Bronchial epithelial cell (primary cell): ENCODE measurements around the gene ZDHHC13. TPM values are rescaled to one million over a fixed set of nuclear protein-coding genes. Genes with fewer than 3 reads are reported as not detected.

ENCODE experiments used
- DNase-seq: peaks from one replicate; pipeline ENCODE4 v3.0.0-alpha.2; 2010; ENCODE audit warnings: low read depth
- FAIRE-seq: peaks from 2 replicates; lab custom pipeline; 2011; peaks lifted over from hg19 to GRCh38; lab: Jason Lieb, UNC
- H3K27me3 ChIP-seq: 2 replicates; pipeline ENCODE4 v1.5.1; 2011; ENCODE audit warnings: low read length; ENCODE audit not compliant: control insufficient read depth, insufficient read depth
- H3K36me3 ChIP-seq: 2 replicates; pipeline ENCODE4 v1.5.1; 2011; ENCODE audit warnings: low read length; ENCODE audit not compliant: control insufficient read depth, insufficient read depth
- H3K4me3 ChIP-seq: 2 replicates; pipeline ENCODE4 v1.5.1; 2011; ENCODE audit warnings: mild to moderate bottlenecking, low read depth, low read length, control low read depth
- CTCF ChIP-seq: IDR thresholded peaks from 2 replicates; pipeline ENCODE4 v1.5.1; 2011; ENCODE audit warnings: mild to moderate bottlenecking, moderate library complexity, low read length, control low read depth, inconsistent platforms; ENCODE audit not compliant: insufficient read depth, severe bottlenecking
- total RNA-seq: library from RNA; depleted of rRNA; stranded (reverse); fragments of >200 nt; gene quantifications from 2 replicates; pipeline ENCODE4 v1.2.1, GENCODE V29; 2014

ZDHHC13 gene
- total RNA-seq, 1 donor from 2014 or later = 21.6 TPM

GRCh38 chr11:19092850-19093249 is 24.1 kb upstream of the ZDHHC13 start:
- Histone ChIP-seq H3K4me3 (no peak overlapping the region), H3K36me3 (no peaks in the 10 kb centered on the region), H3K27me3 (no peaks in the 10 kb centered on the region)
- DNase-seq (no peak), FAIRE-seq (no peak)
- TF ChIP-seq CTCF = no peak

- DNase-seq (peak; percentile 59), FAIRE-seq (no peak)
- no peak overlapping the region for H3K4me3 ChIP-seq
- no peaks in the 10 kb centered on the region for H3K36me3 ChIP-seq
- no peak for TF ChIP-seq CTCF
- no peaks in the 10 kb centered on the region for H3K27me3 ChIP-seq
These were observed 23.0 kb upstream of the ZDHHC13 start for GRCh38 chr11:19093976-19094375.

- no peaks in the 10 kb centered on the region for H3K36me3 ChIP-seq
- FAIRE-seq (no peak), DNase-seq (no peak)
- H3K27me3 ChIP-seq = no peaks in the 10 kb centered on the region
- TF ChIP-seq CTCF = no peak
- H3K4me3 ChIP-seq = no peak overlapping the region
These were observed 22.1 kb upstream of the ZDHHC13 start for GRCh38 chr11:19094859-19095258.

- no peaks in the 10 kb centered on the region for H3K36me3 ChIP-seq
- no peaks in the 10 kb centered on the region for H3K27me3 ChIP-seq
- no peak overlapping the region for H3K4me3 ChIP-seq
- no peak for TF ChIP-seq CTCF
- FAIRE-seq (no peak), DNase-seq (no peak)
These were observed 17.9 kb upstream of the ZDHHC13 start for GRCh38 chr11:19099093-19099492.

- DNase-seq = no peak
- no peak for TF ChIP-seq CTCF
- FAIRE-seq = no peak
- Histone ChIP-seq H3K27me3 (no peaks in the 10 kb centered on the region), H3K4me3 (no peak overlapping the region), H3K36me3 (no peaks in the 10 kb centered on the region)
These were observed 16.1 kb upstream of the ZDHHC13 start for GRCh38 chr11:19100885-19101284.

GRCh38 chr11:19101796-19102520 is 15.0 kb upstream of the ZDHHC13 start:
- Histone ChIP-seq H3K36me3 (no peaks in the 10 kb centered on the region), H3K27me3 (no peaks in the 10 kb centered on the region), H3K4me3 (no peak overlapping the region)
- FAIRE-seq (peak; percentile 76), DNase-seq (peak; percentile 84)
- TF ChIP-seq CTCF = no peak
